Fibroblast of gingiva (primary cell): ENCODE results near the gene C5orf15.
"Not testable (repeated sequence)": the region's sequence is repeated elsewhere in the genome, so short reads cannot be mapped to it uniquely, and the experiment has no call there.

Source experiments
- DNase-seq: peaks from one replicate; pipeline ENCODE4 v3.0.0-alpha.2; 2011; ENCODE audit warnings: low read depth

Gene C5orf15

DNA sequence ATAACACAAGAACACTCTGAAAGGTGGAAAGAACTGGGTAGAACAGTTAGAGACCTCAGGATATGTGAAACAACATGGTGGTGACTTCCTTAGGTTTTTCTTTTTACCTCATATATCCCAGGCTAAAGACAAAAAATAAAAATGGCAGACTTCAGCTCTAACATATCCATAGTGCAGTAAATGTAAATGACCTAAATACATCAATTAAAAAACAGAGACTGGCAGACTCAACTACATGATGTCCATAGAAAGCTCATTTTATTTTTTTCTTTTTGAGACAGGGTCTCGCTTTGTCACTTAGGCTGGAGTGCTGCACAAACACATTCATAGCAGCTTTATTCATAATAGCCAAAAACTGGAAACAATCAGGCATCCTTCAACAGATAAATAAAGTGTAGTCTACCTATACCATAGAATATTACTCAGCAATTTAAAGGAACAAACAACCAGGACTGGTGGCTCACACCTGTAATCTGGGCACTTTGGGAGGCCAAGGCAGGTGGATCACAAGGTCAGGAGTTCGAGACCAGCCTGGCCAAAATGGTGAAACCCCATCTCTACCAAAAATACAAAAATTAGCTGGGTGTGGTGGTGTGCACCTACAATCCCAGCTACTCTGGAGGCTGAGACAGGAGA lies 4.8 kb downstream of the C5orf15 start:
- DNase-seq = no peak

DNA sequence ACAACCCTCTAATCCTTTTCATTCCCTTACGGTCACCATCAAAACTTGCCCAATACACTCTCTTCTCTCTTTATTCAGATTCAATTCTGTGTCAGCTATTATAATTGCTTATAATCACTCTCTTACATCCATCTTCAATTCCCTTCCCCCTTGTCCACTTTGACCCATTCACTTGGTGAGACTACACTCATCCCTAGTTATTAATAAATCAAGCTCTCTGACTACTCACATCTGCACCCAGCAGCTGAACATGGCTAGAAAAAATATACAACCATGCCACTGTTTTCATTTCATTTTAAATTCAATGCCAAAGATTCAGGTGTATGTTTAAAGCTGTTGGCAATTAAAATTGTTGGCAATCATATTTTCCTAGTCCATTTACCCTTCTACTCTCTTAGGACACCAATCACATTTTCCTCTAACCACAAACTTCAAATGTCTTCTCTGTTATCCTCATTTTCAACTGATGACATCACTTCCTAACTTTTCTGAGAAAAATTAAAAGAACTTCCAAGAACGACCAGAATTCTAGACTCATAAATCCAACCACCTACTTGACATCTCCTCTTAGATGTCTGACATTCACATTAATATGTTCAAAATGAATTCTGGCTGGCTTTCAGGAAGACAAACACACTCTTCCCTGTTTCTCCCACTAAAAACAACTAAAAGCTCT lies 5.5 kb downstream of the C5orf15 start:
- peak; percentile 15 for DNase-seq

DNA sequence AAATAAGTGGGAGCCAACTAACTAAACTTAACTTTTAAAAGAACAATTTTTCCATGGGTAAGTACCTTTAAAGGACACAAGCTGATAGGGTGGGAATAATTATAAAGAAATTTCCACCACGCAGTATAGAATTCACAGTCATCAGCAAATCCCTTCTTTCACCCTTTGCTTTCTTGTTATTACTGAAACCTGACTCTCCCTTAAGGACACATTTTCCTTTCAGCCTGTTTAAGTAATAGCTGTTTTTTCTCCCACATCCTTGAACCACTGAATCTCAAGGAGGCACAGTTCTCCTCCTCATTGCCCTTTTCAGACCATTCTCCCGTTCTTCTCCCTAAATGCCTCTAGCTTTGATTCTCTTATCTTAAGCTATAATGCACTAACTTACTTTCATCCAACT lies 6.3 kb downstream of the C5orf15 start:
- DNase-seq = peak; percentile 22

DNA sequence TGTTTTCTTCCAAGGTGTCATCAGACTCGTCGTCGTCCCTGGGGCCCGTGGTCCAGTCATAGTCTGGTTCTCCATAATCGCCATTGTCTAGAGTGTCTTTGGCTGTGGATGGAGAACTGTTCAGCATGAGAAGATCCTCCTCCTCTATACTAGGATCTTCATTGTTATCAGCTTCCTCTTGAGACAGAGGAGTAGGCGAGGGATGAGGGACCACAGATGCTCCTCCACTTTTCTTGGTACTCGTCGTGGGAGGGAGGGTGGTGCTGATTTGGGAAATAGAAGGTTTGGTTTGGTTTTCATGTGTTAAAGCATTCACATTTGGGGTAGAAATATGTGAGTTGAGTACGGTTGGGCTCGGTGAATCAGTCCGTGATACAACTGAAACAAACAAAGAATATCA lies 8.8 kb downstream of the C5orf15 start:
- no peak for DNase-seq

DNA sequence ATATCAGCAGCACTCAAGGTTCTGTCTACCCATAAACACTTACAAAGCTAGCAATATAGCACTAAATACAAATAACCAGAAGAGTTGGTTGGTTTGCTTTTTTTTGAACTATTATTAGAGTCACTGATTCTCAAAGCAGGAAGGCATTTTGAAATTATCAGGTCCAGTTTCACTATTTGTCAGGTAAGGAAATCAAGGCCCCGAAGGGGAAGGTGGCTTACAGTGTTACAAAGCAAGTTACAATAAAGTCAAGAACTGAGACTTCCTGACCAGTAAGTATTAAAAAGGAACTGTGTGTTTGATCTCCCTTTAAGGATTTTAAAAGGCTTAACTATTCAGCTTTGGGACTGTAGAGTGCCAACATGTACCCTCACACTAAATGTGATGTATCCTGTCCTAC lies 10.8 kb downstream of the C5orf15 start:
- DNase-seq = no peak

DNA sequence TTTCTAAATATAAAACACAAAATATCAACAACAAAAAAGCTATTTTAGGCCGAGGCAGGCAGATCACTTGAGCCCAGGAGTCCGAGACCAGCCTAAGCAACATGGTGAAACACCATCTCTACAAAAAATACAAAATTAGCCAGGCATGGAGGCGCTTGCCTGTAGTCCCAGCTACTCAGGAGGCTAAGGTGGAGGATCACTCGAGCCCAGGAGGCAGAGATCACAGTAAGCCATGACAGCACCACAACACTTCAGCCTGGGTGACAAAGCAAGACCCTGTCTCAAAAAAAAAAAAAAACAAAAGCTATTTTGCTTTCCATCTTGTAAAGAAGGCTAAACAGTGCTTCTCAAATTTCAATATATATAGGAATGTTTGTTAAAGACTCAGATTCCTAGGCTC lies 11.3 kb downstream of the C5orf15 start:
- DNase-seq = no peak

DNA sequence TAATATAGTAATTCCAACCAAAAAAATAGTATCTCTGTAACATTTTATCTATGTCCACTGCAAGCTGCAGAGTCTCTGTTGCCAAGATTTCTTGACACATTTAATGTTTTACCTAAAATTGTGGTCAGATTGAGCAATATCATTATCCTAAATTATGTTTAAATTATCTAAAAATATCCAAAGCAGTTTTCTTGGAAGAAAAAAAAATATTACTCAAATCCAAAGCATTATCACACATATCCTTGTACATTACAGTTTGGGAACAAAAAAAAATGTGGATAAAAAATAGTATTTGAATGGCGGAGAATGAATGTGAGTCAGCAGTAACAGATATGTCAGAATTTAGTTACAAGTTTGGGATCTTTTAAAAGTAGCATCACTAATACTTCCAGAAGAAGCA lies 12.2 kb downstream of the C5orf15 start:
- not testable (repeated sequence) for DNase-seq

DNA sequence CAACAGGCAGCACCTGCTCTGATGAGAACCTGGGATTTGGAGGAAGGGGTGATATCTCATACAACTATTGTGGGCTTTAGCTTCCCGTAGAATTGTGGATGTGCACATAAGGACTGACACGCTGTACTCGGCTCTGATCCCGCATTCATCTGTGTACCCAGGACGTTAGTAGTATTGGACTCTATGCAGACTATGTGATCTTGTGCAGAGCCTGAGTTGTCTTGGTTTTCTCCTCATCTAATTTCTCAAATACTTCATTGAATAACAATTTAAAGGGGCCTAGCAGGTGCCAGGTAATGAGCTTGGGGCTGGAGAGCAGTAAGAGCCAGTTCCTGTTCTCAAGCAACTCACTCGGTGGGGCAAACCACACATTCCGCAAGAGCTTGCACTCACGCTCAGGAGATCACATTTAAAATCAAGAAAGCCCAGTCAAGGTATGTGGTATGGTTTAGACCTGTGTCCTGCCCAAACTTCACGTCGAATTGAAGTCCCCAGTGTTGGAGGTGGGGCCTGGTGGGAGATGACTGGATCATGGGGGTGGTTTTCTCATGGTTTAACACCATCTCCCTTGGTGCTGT lies 14.8 kb downstream of the C5orf15 start:
- DNase-seq = no peak

DNA sequence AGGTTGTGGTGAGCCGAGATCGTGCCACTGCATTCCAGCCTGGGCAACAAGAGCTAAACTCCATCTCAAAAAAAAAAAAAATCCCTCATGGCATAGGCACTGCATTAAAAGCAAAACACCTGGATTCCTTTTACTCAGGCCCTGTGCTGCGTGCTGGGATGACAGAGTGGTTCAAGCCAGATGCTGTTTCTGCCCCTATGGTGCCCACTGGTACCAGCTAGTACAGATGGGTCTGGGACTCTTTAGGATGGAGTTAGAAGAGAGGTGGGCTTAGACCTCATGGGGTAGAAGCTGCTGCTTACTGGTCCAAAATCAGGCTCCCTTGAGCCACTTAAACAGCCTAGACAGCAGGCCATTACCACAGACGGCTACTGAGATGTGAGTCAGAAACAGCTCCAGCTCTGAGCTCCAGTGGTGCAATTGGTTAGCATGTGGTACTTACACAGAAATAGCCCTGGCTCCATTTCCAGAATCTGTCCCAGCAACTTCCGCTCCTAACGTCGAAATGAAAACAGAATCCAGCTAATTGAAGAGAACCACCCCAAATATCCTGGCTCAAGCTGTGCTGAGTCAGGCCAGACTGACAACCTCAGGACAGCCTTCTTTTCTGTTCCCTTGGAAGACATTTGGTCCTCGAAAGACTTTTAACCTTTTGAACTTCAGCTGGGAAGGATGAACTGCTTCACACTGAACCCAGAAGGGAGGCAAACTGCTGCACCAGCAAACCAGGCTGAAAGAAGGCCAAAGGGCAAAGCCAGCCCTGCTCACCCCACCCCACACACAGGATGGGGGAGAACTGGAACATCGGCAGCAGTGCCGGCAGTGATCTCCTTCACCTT lies 15.5 kb downstream of the C5orf15 start:
- peak; percentile 95 for DNase-seq

DNA sequence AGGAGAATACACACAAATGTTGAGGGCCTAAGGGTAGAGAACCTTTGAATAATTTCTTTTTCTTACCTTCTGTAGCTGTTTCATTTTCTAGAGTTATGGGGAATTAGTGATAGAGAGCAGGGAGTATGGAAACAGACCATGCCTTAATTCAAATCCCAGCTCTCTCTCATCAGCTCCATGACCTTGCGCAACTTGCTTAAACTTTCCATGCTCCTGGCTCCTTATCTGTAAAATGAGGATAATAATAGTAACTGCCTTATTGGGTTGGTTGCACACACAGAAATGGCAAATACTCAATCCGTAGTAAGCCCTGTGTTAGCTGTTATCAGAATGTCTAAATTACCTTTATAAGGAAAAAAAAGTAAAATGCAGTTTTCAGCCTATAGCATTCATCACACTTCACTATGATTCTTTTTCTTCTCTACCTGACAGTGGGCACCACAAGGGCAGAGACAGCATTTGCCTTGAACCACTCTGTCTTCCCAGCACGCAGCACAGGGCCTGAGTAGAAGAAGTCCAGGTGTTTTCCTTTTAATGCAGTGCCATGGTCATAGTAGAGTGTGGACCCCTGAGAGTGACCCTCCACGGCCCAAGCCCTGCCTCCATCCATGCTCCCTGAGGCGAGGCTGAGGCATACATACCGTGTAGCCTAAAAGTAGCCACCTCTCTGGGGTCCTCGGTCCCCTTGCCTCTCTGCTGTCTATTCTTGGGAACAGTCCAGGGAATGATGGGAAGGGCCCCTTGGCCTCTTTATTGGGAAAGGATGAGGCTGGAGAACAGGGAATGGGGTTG lies 17.4 kb downstream of the C5orf15 start:
- no peak for DNase-seq

DNA sequence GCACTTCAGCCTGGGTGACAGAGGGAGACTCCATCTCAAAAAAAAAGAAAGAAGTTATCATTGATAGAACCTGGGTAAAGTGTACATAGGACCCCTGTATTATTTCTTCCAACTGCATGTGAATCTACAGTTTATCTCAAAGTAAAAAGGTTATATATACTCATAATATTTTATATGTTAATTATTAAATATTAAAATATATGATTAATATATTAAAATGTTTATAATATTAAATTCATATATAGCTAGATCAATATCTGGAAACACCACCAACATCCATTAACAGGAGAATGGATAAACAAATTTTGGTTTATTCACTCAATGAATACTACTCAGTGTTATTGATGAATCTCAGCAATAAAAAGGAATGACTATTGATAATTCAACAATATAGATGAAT lies 19.7 kb downstream of the C5orf15 start:
- DNase-seq = no peak

DNA sequence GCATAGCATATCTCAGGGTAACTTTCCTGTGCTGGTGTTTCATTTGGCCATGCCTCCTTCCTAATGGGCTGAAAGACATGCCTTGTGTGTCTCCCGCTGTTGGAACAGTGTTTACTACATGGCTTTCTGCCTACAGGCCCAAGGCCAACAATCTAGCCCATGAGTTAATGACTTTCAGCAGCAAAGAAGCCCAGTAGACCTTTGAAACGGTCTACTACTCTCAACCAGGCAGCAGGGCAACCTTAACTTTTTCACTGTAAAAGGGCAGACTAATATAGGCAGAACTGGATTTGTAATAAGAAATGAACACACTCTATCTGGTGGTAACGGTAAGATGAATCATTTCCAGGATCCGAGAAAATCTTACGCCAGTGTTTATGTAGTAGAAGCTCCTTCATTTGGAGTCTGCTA lies 21.0 kb downstream of the C5orf15 start:
- peak; percentile 6 for DNase-seq

DNA sequence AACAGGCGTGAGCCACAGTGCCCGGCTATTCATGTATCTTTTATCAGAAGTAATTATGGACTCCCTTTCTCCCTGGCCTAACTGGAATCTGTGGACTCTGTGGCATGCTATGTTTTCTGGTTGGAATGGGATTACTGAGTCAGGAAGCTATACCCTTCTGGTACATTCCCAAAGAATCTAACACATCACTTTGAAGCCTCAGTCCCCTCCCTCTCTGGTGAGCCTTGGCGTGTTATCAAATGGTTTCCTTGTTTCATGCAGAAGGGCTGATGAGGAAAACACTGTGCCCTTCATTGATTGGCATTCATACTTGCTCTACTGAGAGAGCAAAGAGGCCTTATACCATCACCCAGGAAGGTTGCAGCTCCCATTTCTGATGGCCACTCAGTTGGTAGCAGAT lies 22.9 kb downstream of the C5orf15 start:
- no peak for DNase-seq

DNA sequence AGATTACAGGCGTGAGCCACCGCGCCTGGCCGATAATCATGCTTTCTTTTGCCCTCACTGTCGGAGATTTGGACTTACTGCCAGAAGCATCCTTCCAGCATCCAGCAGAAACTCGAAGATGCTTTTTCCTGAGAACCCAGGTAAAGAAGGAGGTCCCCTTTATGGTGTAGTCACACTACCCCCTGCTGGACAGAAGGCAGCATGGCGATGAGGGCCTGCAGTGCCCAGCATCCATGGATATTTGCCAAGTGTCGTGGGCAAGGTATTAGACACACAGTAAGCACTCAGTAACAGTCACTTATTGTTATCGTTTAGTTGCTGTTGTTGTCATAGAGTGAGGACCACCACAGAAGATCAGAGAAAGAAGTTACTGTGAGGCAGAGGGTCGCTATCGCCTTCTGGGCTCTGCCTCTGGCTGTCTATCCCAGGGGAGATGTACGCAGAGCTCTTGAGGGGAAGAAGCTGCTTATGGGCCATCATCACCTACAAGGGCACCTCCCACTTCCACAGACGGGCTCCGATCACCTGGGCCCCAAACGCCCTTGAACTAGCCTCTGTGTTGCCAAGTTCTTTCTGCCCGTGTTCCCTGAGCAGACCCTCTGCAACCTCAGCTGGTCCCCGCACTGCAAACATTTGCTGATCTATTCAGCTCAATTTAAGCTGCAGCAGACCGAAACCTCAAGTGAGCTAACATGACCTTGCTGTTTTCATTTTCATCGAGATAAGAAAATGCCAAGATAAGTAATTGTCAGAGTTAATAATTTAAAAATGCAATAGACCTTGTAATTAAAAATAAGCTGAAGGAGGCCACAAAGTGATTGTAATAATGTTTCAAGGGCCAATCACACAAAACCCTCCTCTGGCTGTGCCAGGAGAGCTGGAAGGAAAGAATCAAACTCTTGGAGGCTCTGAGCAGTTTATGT lies 23.9 kb downstream of the C5orf15 start:
- peak; percentile 15 for DNase-seq

DNA sequence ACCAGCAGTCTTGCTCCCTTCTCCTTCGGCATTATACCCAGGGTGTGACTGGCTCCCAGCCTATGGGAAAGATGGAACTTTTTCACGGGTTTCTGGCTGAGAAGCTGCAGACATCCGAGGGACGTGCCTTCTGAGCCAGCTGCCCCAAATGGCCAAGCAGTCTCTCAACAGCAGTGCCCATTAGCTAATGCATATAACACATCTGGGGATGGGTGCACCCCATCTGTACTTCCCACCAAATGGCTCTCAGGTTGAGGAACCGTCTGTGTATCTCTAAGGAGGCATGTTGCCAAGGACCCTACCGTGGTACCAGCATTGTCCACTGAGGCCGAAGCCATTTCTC lies 25.0 kb downstream of the C5orf15 start:
- DNase-seq = no peak

DNA sequence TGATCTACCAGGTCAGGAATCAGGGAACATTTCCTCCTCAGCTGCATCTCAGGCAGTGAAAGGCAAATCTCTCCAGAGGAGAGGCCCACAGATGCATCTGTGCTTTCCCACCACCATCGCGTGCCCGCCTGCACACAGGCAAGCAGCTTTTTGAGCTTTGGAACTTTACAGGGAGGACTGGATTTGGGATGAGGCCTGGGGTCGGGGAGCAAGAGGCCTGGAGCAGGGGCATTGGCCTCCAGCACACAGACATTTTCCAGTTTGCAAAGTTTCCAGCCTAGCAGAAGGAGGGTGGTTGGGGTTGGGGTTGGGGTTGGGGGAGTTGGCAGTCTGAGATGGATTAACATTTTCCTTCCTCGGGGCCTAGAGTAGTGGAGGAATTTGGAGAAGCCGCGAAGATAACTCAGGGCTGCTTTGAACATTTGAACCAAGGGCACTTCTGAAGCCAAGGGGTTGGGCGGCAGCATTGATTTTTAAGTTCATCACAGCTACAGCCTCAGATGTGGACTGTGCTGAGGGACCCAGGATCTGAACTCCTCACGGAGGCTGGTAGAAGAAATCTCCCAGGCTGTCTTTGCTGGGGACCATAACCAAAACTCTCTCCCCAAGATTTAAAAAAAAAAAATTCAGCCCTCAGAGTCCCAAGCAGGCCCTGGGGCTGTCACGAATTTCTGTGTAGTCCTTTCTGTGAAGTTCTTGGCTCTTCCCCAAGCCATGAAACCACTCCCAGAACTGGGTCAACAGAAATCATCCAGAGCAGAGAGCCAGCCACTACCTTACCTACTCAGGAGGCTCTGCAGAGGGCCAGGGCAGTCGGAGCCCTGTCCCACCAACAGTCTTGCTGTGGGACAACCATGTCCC lies 25.6 kb downstream of the C5orf15 start:
- no peak for DNase-seq

DNA sequence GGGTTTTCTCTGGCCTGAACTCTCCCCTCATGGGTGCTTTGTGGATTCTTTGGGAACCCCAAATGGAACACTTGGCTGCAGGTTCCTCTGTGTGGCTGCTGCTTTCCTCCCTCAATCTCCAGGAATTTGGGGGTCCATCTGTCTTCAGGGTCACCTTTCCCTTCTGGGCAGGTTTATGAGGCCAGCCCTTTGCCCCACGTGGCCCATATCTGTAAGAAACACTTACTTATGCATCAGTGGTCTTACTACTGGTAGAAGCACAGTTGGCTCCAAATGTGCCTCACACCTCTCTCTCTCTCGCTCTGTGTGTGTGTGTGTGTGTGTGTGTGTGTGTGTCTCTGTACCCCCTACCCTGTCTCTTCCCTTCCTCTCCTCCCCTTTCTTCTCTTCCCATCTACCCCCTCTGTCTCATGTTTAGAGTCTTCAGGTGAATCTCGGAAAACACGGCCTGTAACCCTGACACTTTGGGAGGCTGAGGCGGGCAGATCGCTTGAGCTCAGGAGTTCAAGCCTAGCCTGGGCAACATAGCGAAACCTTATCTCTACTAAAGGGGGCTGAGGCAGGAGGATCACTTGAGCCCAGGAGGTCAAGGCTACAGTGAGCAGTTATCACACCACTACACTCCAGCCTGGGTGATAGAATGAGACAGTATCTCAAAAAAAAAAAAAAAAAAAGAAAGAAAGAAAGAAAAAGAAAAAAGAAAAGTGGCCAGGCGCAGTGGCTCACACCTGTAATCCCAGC lies 26.8 kb downstream of the C5orf15 start:
- DNase-seq = no peak

DNA sequence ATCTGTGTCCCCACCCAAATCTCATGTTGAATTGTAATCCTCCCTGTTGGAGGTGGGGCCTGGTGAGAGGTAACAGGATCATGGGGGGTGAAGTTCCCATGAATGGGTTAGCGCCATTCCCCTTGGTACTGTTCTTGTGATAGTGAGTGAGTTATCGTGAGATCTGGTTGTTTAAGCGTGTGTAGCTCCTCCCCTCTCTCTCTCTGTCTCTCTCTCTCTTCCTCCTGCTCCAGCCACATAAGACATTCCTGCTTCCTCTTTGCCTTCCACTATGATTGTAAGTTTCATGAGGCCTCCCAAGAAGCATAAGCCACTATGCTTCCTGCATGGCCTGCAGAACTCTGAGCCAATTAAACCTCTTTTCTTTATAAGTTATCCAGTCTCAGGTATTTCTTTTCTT lies 28.8 kb downstream of the C5orf15 start:
- no peak for DNase-seq

DNA sequence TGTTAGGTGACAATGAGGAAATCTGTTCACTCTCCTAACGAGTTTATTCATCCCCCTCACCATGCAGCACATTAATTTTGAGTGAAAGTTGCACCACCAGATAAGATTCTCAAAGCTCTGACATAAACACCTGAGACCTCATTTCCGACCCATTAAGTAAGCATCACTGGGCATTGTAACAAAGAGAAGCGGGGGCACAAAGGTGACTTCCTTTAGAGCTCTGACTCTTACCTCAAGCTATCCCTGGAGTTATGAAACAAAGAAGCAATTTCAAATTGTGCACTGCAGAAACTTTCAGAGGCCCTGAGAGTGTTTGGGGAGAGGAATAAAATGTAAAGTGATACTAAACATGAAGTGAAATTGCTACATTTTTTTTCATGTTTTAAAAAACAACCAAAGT lies 29.5 kb downstream of the C5orf15 start:
- DNase-seq = no peak
